ENCODE data around the gene RSPO1.

The RSPO1 gene

GRCh38 chr1:37673920-37674319 is 39.2 kb upstream of the RSPO1 start:
- DNase-seq (ENCODE audit: low spot score): no peak
- TF ChIP-seq CTCF (IDR thresholded peaks at IDR 0.05; ENCODE audit: extremely low read depth, missing control alignments): no peak

GRCh38 chr1:37672136-37672870 is 37.6 kb upstream of the RSPO1 start:
- no peak for TF ChIP-seq CTCF (IDR thresholded peaks at IDR 0.05; ENCODE audit: extremely low read depth, missing control alignments)
- no peak for DNase-seq (ENCODE audit: low spot score)

GRCh38 chr1:37671261-37671660 is 36.6 kb upstream of the RSPO1 start:
- DNase-seq (ENCODE audit: low spot score): no peak
- TF ChIP-seq CTCF (IDR thresholded peaks at IDR 0.05; ENCODE audit: extremely low read depth, missing control alignments): no peak

GRCh38 chr1:37670133-37670532 is 35.4 kb upstream of the RSPO1 start:
- DNase-seq (ENCODE audit: low spot score): no peak
- no peak for TF ChIP-seq CTCF (IDR thresholded peaks at IDR 0.05; ENCODE audit: extremely low read depth, missing control alignments)

GRCh38 chr1:37667023-37667671 is 32.5 kb upstream of the RSPO1 start:
- no peak for DNase-seq (ENCODE audit: low spot score)
- TF ChIP-seq CTCF (IDR thresholded peaks at IDR 0.05; ENCODE audit: extremely low read depth, missing control alignments): no peak

GRCh38 chr1:37666241-37666867 is 31.7 kb upstream of the RSPO1 start:
- TF ChIP-seq CTCF (IDR thresholded peaks at IDR 0.05; ENCODE audit: extremely low read depth, missing control alignments): no peak
- no peak for DNase-seq (ENCODE audit: low spot score)

GRCh38 chr1:37663426-37664000 is 28.8 kb upstream of the RSPO1 start:
- no peak for DNase-seq (ENCODE audit: low spot score)
- TF ChIP-seq CTCF (IDR thresholded peaks at IDR 0.05; ENCODE audit: extremely low read depth, missing control alignments): no peak

All from GM20000 (cell line).